IMR-90 (cell line): ENCODE measurements around the gene SUCLA2. TPM values are rescaled to one million over a fixed set of nuclear protein-coding genes. Genes with fewer than 3 reads are reported as not detected.

ENCODE experiments used
- ATAC-seq: fragments of 200-7000 bp; cut with Tn5 transposase; 2 replicates; pipeline ENCODE4 v1.9.1; 2020; ENCODE audit warnings: low read depth, mild to moderate bottlenecking, moderate library complexity
- BruUV-seq: library from RNA; stranded (reverse); fragments of 400-500 nt; replicated peaks from 2 replicates; lab custom pipeline; 2021; lab: Mats Ljungman, UMichigan
- CTCF ChIA-PET: fragments of 300-600 bp; formaldehyde crosslinking; extraction: SDS; loops from one replicate; lab custom pipeline; 2021; ENCODE audit warnings: antibody characterized with exemption; lab: Yijun Ruan, JAX
- POLR2A ChIA-PET: fragments of 300-600 bp; sonication (Branson Sonifier 250); formaldehyde crosslinking; loops from one replicate; lab custom pipeline; 2022; ENCODE audit warnings: antibody characterized with exemption; ENCODE audit not compliant: unreplicated experiment; lab: Charles Lee
- DNase-seq: peaks from one replicate; pipeline ENCODE4 v3.0.0; 2013
- H2AFZ ChIP-seq: replicated peaks from 2 replicates; pipeline ENCODE3; 2013; ENCODE audit warnings: low read length, mild to moderate bottlenecking; ENCODE audit not compliant: poor library complexity
- H2AK5ac ChIP-seq: 2 replicates; pipeline ENCODE4 v1.6.1; 2013; ENCODE audit warnings: low read depth, low read length, inconsistent platforms
- H2AK9ac ChIP-seq: replicated peaks from 2 replicates; pipeline ENCODE3; 2013; ENCODE audit warnings: mild to moderate bottlenecking, low read depth, low read length, moderate library complexity; ENCODE audit not compliant: poor library complexity
- H2BK120ac ChIP-seq: 2 replicates; pipeline ENCODE4 v1.6.1; 2013; ENCODE audit warnings: low read depth, low read length, inconsistent platforms
- H2BK15ac ChIP-seq: 3 replicates; pipeline ENCODE4 v1.6.1; 2013; ENCODE audit warnings: low read depth, low read length, inconsistent platforms
- H2BK20ac ChIP-seq: 2 replicates; pipeline ENCODE4 v1.6.1; 2013; ENCODE audit warnings: low read depth, mild to moderate bottlenecking, inconsistent platforms, low read length, moderate library complexity
- H2BK5ac ChIP-seq: 2 replicates; pipeline ENCODE4 v1.6.1; 2013; ENCODE audit warnings: mild to moderate bottlenecking, low read depth, low read length, inconsistent platforms; ENCODE audit not compliant: poor library complexity, severe bottlenecking
- H3K14ac ChIP-seq: replicated peaks from 2 replicates; pipeline ENCODE4 v1.6.1; 2013; ENCODE audit warnings: low read depth, low read length, inconsistent platforms
- H3K18ac ChIP-seq: 2 replicates; pipeline ENCODE4 v1.6.1; 2013; ENCODE audit warnings: low read depth, low read length, control low read depth
- H3K23ac ChIP-seq: 2 replicates; pipeline ENCODE4 v1.6.1; 2013; ENCODE audit warnings: low read depth, low read length, inconsistent platforms
- H3K27ac ChIP-seq: 2 replicates; pipeline ENCODE4 v1.5.1; 2013; ENCODE audit warnings: mild to moderate bottlenecking, control low read depth, low read length; ENCODE audit not compliant: insufficient read depth
- H3K27me3 ChIP-seq: 2 replicates; pipeline ENCODE4 v1.6.1; 2013; ENCODE audit warnings: low read length; ENCODE audit not compliant: control insufficient read depth, insufficient read depth
- H3K36me3 ChIP-seq: 2 replicates; pipeline ENCODE4 v1.6.1; 2013; ENCODE audit warnings: low read length, mixed read lengths; ENCODE audit not compliant: control insufficient read depth, insufficient read depth
- H3K4ac ChIP-seq: 2 replicates; pipeline ENCODE4 v1.6.1; 2013; ENCODE audit warnings: low read depth, low read length, inconsistent platforms
- H3K4me1 ChIP-seq: 2 replicates; pipeline ENCODE4 v1.6.1; 2013; ENCODE audit warnings: low read length, mixed read lengths; ENCODE audit not compliant: control insufficient read depth, insufficient read depth
- H3K4me2 ChIP-seq: 2 replicates; pipeline ENCODE4 v1.6.1; 2013; ENCODE audit warnings: low read depth, mild to moderate bottlenecking, control low read depth, low read length, moderate library complexity
- H3K4me3 ChIP-seq: 2 replicates; pipeline ENCODE4 v1.5.1; 2013; ENCODE audit warnings: low read depth, mild to moderate bottlenecking, control low read depth, low read length, moderate library complexity; ENCODE audit not compliant: insufficient read depth
- H3K56ac ChIP-seq: 2 replicates; pipeline ENCODE4 v1.6.1; 2013; ENCODE audit warnings: low read length, inconsistent platforms; ENCODE audit not compliant: insufficient read depth; ENCODE audit errors: extremely low read depth
- H3K79me1 ChIP-seq, 2 experiments: 2 replicates each; pipeline ENCODE4 v1.6.1; 2013; ENCODE audit warnings: low read length in 2 of 2, inconsistent platforms in 1 of 2, low read depth in 1 of 2
- H3K9ac ChIP-seq: 2 replicates; pipeline ENCODE4 v1.6.1; 2013; ENCODE audit warnings: low read depth, low read length, control low read depth
- H3K9me1 ChIP-seq: 2 replicates; pipeline ENCODE4 v1.6.1; 2013; ENCODE audit warnings: low read length, inconsistent platforms; ENCODE audit not compliant: insufficient read depth
- H3K9me3 ChIP-seq: 2 replicates; pipeline ENCODE4 v1.6.1; 2013; ENCODE audit warnings: low read length; ENCODE audit not compliant: control insufficient read depth, insufficient read depth
- H4K20me1 ChIP-seq: 2 replicates; pipeline ENCODE4 v1.6.1; 2013; ENCODE audit warnings: low read length, inconsistent platforms; ENCODE audit not compliant: insufficient read depth
- H4K5ac ChIP-seq: 2 replicates; pipeline ENCODE4 v1.6.1; 2013; ENCODE audit warnings: mild to moderate bottlenecking, low read depth, low read length, control low read depth
- H4K8ac ChIP-seq, 2 experiments: 2 replicates each; pipeline ENCODE4 v1.6.1; 2013; ENCODE audit warnings: low read depth in 2 of 2, low read length in 2 of 2, control low read depth in 1 of 2, inconsistent platforms in 1 of 2
- H4K91ac ChIP-seq: 2 replicates; pipeline ENCODE4 v1.6.1; 2013; ENCODE audit warnings: low read depth, low read length, inconsistent platforms; ENCODE audit not compliant: insufficient read depth
- CHD1 ChIP-seq: IDR thresholded peaks from 2 replicates; pipeline ENCODE4 v1.6.1; 2012; ENCODE audit warnings: low read depth, low read length, improper control_type of control experiment
- FOS ChIP-seq: fragments of 150-350 bp; IDR thresholded peaks from 2 replicates; pipeline ENCODE4 v1.6.1; 2016; ENCODE audit warnings: low read depth, low read length
- MAFK ChIP-seq: IDR thresholded peaks from 2 replicates; pipeline ENCODE4 v1.6.1; 2012; ENCODE audit warnings: low read depth, low read length, improper control_type of control experiment
- NFE2L2 ChIP-seq: fragments of 150-350 bp; IDR thresholded peaks from 2 replicates; pipeline ENCODE4 v1.6.1; 2016; ENCODE audit warnings: low read depth, mild to moderate bottlenecking, low read length
- POLR2A ChIP-seq: IDR thresholded peaks from 2 replicates; pipeline ENCODE4 v1.6.1; 2012; ENCODE audit warnings: mild to moderate bottlenecking, low read depth, low read length
- RAD21 ChIP-seq: IDR thresholded peaks from 2 replicates; pipeline ENCODE4 v1.6.1; 2012; ENCODE audit warnings: low read length, improper control_type of control experiment
- RCOR1 ChIP-seq: IDR thresholded peaks from 2 replicates; pipeline ENCODE4 v1.6.1; 2012; ENCODE audit warnings: mild to moderate bottlenecking, low read length, improper control_type of control experiment; ENCODE audit not compliant: insufficient replicate concordance
- RFX5 ChIP-seq: IDR thresholded peaks from 2 replicates; pipeline ENCODE4 v1.8.0; 2012; ENCODE audit warnings: low read depth, mild to moderate bottlenecking, low read length, moderate library complexity
- SMC3 ChIP-seq: fragments of 150-350 bp; IDR thresholded peaks from 2 replicates; pipeline ENCODE4 v1.6.1; 2016; ENCODE audit warnings: low read depth, mild to moderate bottlenecking, antibody characterized with exemption, low read length, moderate library complexity
- WGBS, 2 experiments: methylation state at CpG; one replicate each; pipeline versions ENCODE4 v1.1.5 to v1.1.7; 2013; ENCODE audit warnings: missing lambda C conversion rate in 2 of 2; ENCODE audit not compliant: insufficient read length in 1 of 2; ENCODE audit errors: extremely low coverage in 2 of 2; 5-methylcytosine and 5-hydroxymethylcytosine counted together
- dilution Hi-C: fragments of 300-500 bp; cut with HindIII; formaldehyde crosslinking; loops from one replicate; pipeline ENCODE4 v1.14.3; 2018; ENCODE audit warnings: low sequenced_read_pairs; ENCODE audit not compliant: unreplicated experiment
- in situ Hi-C: fragments of 300-500 bp; cut with MboI; formaldehyde crosslinking; loops from 3 replicates; pipeline ENCODE4 v1.14.3; 2019; ENCODE audit warnings: low sequenced_read_pairs, inconsistent platforms, mixed read lengths
- intact Hi-C: fragments of 100-400 bp; cut with micrococcal nuclease; formaldehyde crosslinking; loops from 2 replicates; pipeline ENCODE4 v1.10.0; 2022
- polyA plus RNA-seq, 3 experiments: library from polyadenylated mRNA; depleted of rRNA; stranded (reverse); fragments of >200 nt; gene quantifications; 2 replicates each; pipeline ENCODE4 v1.2.3, GENCODE V29; 2012; ENCODE audit warnings: low replicate concordance in 1 of 3
- total RNA-seq: library from RNA; depleted of rRNA; stranded (reverse); fragments of >200 nt; gene quantifications from 2 replicates; pipeline ENCODE4 v1.2.3, GENCODE V29; 2012
- TF ChIP-seq, protein P1 (sequence below): fragments of 150-350 bp; IDR thresholded peaks from 2 replicates; pipeline ENCODE4 v1.6.1; 2017; ENCODE audit warnings: mild to moderate bottlenecking, antibody characterized with exemption, low read length, low read depth

SUCLA2 gene
- total and polyA plus RNA-seq, 2 of the 4 experiments (the other 2 are of a cell fraction), result 31.5 to 36.1 TPM

- no peak overlapping the region for H3K27ac ChIP-seq
Measured at GRCh38 chr13:47999973-48000372, 1.1 kb downstream of the SUCLA2 start.

More at GRCh38 chr13:47999973-48000372, 1.1 kb downstream of the SUCLA2 start:
- H4K8ac ChIP-seq, result no peak overlapping the region; a peak in 1 of 4 replicates
- dilution Hi-C loops (no loop called here), intact Hi-C loops (no loop called here), in situ Hi-C loops (no loop called here)
- 0 out of 2 replicates have a peak, but pooled peaks cover 7% of the 10 kb centered on the region for H3K9me1 ChIP-seq
- H2BK120ac ChIP-seq, result no peak overlapping the region
- no peak overlapping the region for H2BK15ac ChIP-seq
- H3K9ac ChIP-seq, result peak overlapping the region; percentile 90; the same call in 1 of the 2 replicates
- peaks cover 2% of the 10 kb centered on the region; the same call in 1 of the 2 replicates for H3K36me3 ChIP-seq
- no peak overlapping the region for H4K91ac ChIP-seq
- ChIA-PET CTCF (no interaction called here), POLR2A (no interaction called here)
- H3K9me3 ChIP-seq, result no peaks in the 10 kb centered on the region
- DNase-seq (no peak), ATAC-seq (no peak)
- no peak overlapping the region for H3K4ac ChIP-seq
- peaks cover 3% of the 10 kb centered on the region; the same call in 1 of the 2 replicates for H3K4me1 ChIP-seq
- H3K79me1 ChIP-seq, result peaks cover 10 to 32% of the 10 kb centered on the region in 2 experiments
- no peak overlapping the region for H2BK20ac ChIP-seq
- no peak overlapping the region for H3K14ac ChIP-seq
- no TSS peak for BruUV-seq
- H2AFZ ChIP-seq, result no peak overlapping the region
- H2AK9ac ChIP-seq, result no peak overlapping the region
- peaks cover 3% of the 10 kb centered on the region; the same call in 1 of the 2 replicates for H4K20me1 ChIP-seq
- no peak overlapping the region for H2BK5ac ChIP-seq
- H3K23ac ChIP-seq, result peak overlapping the region; percentile 48; the same call in 1 of the 2 replicates
- WGBS, 2 experiments, result no CpG with 5 or more reads among the region's 5 CpGs
- H3K4me3 ChIP-seq, result peak overlapping the region; percentile 84; the same call in 1 of the 2 replicates
- H3K56ac ChIP-seq, result no peak overlapping the region; the same call in 1 of the 2 replicates
- H3K4me2 ChIP-seq, result peak overlapping the region; percentile 94
- no peak overlapping the region for H2AK5ac ChIP-seq
- no peak for TF ChIP-seq RCOR1
- no peak for TF ChIP-seq SMC3
- TF ChIP-seq POLR2A, result no peak
- no peak for TF ChIP-seq FOS
- TF ChIP-seq MAFK, result no peak
- no peak for TF ChIP-seq CHD1
- TF ChIP-seq, protein P1, sequence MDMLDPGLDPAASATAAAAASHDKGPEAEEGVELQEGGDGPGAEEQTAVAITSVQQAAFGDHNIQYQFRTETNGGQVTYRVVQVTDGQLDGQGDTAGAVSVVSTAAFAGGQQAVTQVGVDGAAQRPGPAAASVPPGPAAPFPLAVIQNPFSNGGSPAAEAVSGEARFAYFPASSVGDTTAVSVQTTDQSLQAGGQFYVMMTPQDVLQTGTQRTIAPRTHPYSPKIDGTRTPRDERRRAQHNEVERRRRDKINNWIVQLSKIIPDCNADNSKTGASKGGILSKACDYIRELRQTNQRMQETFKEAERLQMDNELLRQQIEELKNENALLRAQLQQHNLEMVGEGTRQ, result no peak
- TF ChIP-seq RAD21, result no peak
- TF ChIP-seq RFX5, result no peak
- no peak for TF ChIP-seq NFE2L2
- H4K5ac ChIP-seq, result no peak overlapping the region
- no peak overlapping the region for H3K18ac ChIP-seq
- no peaks in the 10 kb centered on the region for H3K27me3 ChIP-seq
